ENCODE measurements around the gene CASK.
"Not testable (repeated sequence)": the region's sequence is repeated elsewhere in the genome, so short reads cannot be mapped to it uniquely, and the experiment has no call there.

Gene CASK

GRCh38 chrX:41732260-41732659, 191.1 kb downstream of the CASK start:
- no peak for DNase-seq (ENCODE audit: low read depth)

GRCh38 chrX:41730081-41730480, 193.3 kb downstream of the CASK start:
- no peak for DNase-seq (ENCODE audit: low read depth)

- DNase-seq (ENCODE audit: low read depth), result no peak
Observed at GRCh38 chrX:41728125-41728524, 195.2 kb downstream of the CASK start.

- DNase-seq (ENCODE audit: low read depth), result no peak
Observed at GRCh38 chrX:41723826-41724225, 199.5 kb downstream of the CASK start, which contains the start of gene GPR82. GPR82 (plus strand) TSS chrX:41724181; CDS start chrX:41727027, 2,846 bp downstream.

- no peak for DNase-seq (ENCODE audit: low read depth)
Observed at GRCh38 chrX:41722816-41723618, 200.3 kb downstream of the CASK start.

- DNase-seq (ENCODE audit: low read depth), result no peak
Observed at GRCh38 chrX:41722214-41722613, 201.1 kb downstream of the CASK start.

- DNase-seq (ENCODE audit: low read depth), result no peak
Observed at GRCh38 chrX:41721590-41721989, 201.8 kb downstream of the CASK start.

- DNase-seq (ENCODE audit: low read depth), result peak; percentile 42
Observed at GRCh38 chrX:41720125-41720779, 203.1 kb downstream of the CASK start.

GRCh38 chrX:41719610-41720009, 203.7 kb downstream of the CASK start:
- not testable (repeated sequence) for DNase-seq (ENCODE audit: low read depth)

- DNase-seq (ENCODE audit: low read depth), result no peak
Observed at GRCh38 chrX:41718481-41719235, 204.7 kb downstream of the CASK start.

GRCh38 chrX:41716767-41717473, 206.4 kb downstream of the CASK start:
- no peak for DNase-seq (ENCODE audit: low read depth)

- no peak for DNase-seq (ENCODE audit: low read depth)
Observed at GRCh38 chrX:41716222-41716621, 207.1 kb downstream of the CASK start.

- DNase-seq (ENCODE audit: low read depth), result no peak
Observed at GRCh38 chrX:41711021-41711667, 212.2 kb downstream of the CASK start.

GRCh38 chrX:41708486-41708885, 214.9 kb downstream of the CASK start:
- DNase-seq (ENCODE audit: low read depth), result no peak

- no peak for DNase-seq (ENCODE audit: low read depth)
Observed at GRCh38 chrX:41707218-41707617, 216.1 kb downstream of the CASK start.

- no peak for DNase-seq (ENCODE audit: low read depth)
Observed at GRCh38 chrX:41705680-41706374, 217.5 kb downstream of the CASK start.

GRCh38 chrX:41705042-41705441, 218.3 kb downstream of the CASK start:
- DNase-seq (ENCODE audit: low read depth), result no peak

GRCh38 chrX:41703574-41704029, 219.8 kb downstream of the CASK start:
- no peak for DNase-seq (ENCODE audit: low read depth)

GRCh38 chrX:41695426-41695825, 227.9 kb downstream of the CASK start:
- peak; percentile 2 for DNase-seq (ENCODE audit: low read depth)

- DNase-seq (ENCODE audit: low read depth), result no peak
Observed at GRCh38 chrX:41693024-41693423, 230.3 kb downstream of the CASK start.

All from stimulated activated CD8-positive, alpha-beta memory T cell treated with anti-CD3 and anti-CD28 coated beads, Interleukin-4, amount 100 ng/mL, for 24 hours (primary cell).